Spleen (tissue), 7 donors: ENCODE results near the gene BCORL1.

Source experiments
- CTCF ChIP-seq, 11 experiments: fragments of 200-600 bp in 7 of 11; fragments of 450-650 bp in 4 of 11; sonication (generic) in 4 of 11; IDR thresholded peaks in 8 of 11; conservative IDR thresholded peaks in 3 of 11; 1 replicate in 7 of 11; 2 replicates in 4 of 11; pipeline versions ENCODE4 v1.4.0 to v1.8.0; 2016 to 2021; ENCODE audit warnings: antibody characterized with exemption in 11 of 11, inconsistent platforms in 4 of 11, mild to moderate bottlenecking in 1 of 11
- POLR2A ChIP-seq, 3 donors: fragments of 450-650 bp; IDR thresholded peaks; one replicate each; pipeline ENCODE4 v1.5.1; 2017; ENCODE audit warnings: antibody characterized with exemption in 3 of 3, mild to moderate bottlenecking in 1 of 3
- donor health status: DM: no; HTN: no; CAD: no; lungs with moderate emphysema.
- donor health status: DM: no; HTN: no; CAD: no.
- donor health status: DM: no; HTN: no; CAD: no.

DNA sequence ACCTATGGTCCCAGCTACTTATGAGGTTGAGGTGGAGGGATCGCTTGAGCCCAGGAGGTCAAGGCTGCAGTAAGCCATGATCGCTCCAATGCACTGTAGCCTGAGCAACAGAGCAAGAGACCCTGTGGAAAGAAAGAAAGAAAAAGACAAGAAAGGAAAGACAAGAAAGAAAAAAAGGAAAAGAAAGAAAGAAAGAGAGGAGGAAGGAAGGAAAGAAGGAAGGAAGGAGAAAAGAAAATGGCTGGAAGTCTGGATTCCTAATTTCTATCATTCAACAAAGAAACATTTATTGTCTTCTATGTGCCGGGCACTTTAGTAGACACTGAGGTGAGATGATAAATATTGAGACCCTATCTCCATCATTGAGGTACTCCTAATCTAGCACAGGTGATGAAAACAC lies 26.8 kb upstream of the BCORL1 start:
- TF ChIP-seq CTCF (IDR thresholded peaks at IDR 0.05 in 8 of 11, conservative IDR thresholded peaks at IDR 0.05 in 3 of 11) (no peak), POLR2A (IDR thresholded peaks at IDR 0.05) (no peak)
